BLaER1 treated with 17β-estradiol and CSF1 and Interleukin-3, amounts not matched to agents 10 nM and 100 nM (cell line): ENCODE measurements around the gene NUTF2.
"Not testable (repeated sequence)": the region's sequence is repeated elsewhere in the genome, so short reads cannot be mapped to it uniquely, and the experiment has no call there.

Experiments used
- H3K27ac ChIP-seq, 11 experiments: shearing (Covaris generic); formaldehyde crosslinking; 2 replicates each; pipeline ENCODE4 v1.8.1; 2022
- H3K27me3 ChIP-seq, 11 experiments: shearing (Covaris generic); formaldehyde crosslinking; 2 replicates each; pipeline ENCODE4 v1.8.1; 2022
- H3K36me3 ChIP-seq, 11 experiments: shearing (Covaris generic); formaldehyde crosslinking; 2 replicates each; pipeline ENCODE4 v1.8.1; 2022
- H3K4me1 ChIP-seq, 10 experiments: shearing (Covaris generic); formaldehyde crosslinking; 2 replicates each; pipeline ENCODE4 v1.8.1; 2022
- H3K4me2 ChIP-seq, 11 experiments: shearing (Covaris generic); formaldehyde crosslinking; 2 replicates each; pipeline ENCODE4 v1.8.1; 2022
- H3K4me3 ChIP-seq, 10 experiments: shearing (Covaris generic); formaldehyde crosslinking; 2 replicates each; pipeline ENCODE4 v1.8.1; 2022
- H3K9ac ChIP-seq, 11 experiments: shearing (Covaris generic); formaldehyde crosslinking; 2 replicates each; pipeline ENCODE4 v1.8.1; 2022
- H3K9me3 ChIP-seq, 11 experiments: shearing (Covaris generic); formaldehyde crosslinking; replicated peaks in 1 of 11; 2 replicates each; pipeline ENCODE4 v1.8.1; 2022
- H4K20me1 ChIP-seq, 11 experiments: shearing (Covaris generic); formaldehyde crosslinking; 2 replicates each; pipeline ENCODE4 v1.8.1; 2022
- Cebpa-rat ChIP-seq, 11 experiments: shearing (Covaris generic); IDR thresholded peaks; 2 replicates each; pipeline ENCODE4 v1.8.1; 2022

NUTF2 gene

GRCh38 chr16:67828651-67829050 is 18.1 kb upstream of the NUTF2 start:
- peak overlapping the region in 1 of 11 experiments; percentile 19; a peak in 2 of 22 replicates for H3K9ac ChIP-seq
- no peaks in the 10 kb centered on the region for H3K9me3 ChIP-seq
- H3K27me3 ChIP-seq = no peaks in the 10 kb centered on the region
- H3K4me3 ChIP-seq = no peak overlapping the region
- H3K4me1 ChIP-seq = peaks cover 13 to 40% (median 27%) of the 10 kb centered on the region in 10 experiments
- no peak overlapping the region for H3K4me2 ChIP-seq
- H4K20me1 ChIP-seq = peaks cover 0 to 72% (median 0%) of the 10 kb centered on the region in 11 experiments; a peak in 8 of 22 replicates
- H3K36me3 ChIP-seq = peaks cover 56 to 69% (median 65%) of the 10 kb centered on the region in 11 experiments
- H3K27ac ChIP-seq = no peak overlapping the region
- TF ChIP-seq Cebpa-rat (IDR thresholded peaks at IDR 0.05) = no peak

GRCh38 chr16:67833030-67833414 is 13.7 kb upstream of the NUTF2 start:
- H3K9me3 ChIP-seq = no peaks in the 10 kb centered on the region
- H3K4me2 ChIP-seq = peak overlapping the region; percentile 90 to 100 (median 97)
- H3K36me3 ChIP-seq = peaks cover 42 to 45% (median 43%) of the 10 kb centered on the region in 11 experiments
- H3K27me3 ChIP-seq = no peaks in the 10 kb centered on the region
- no peak for TF ChIP-seq Cebpa-rat (IDR thresholded peaks at IDR 0.05)
- H3K27ac ChIP-seq = peak overlapping the region; percentile 57 to 86 (median 81); a peak in 21 of 22 replicates
- H4K20me1 ChIP-seq = peaks cover 0 to 41% (median 0%) of the 10 kb centered on the region in 11 experiments; a peak in 7 of 22 replicates
- peak overlapping the region; percentile 85 to 93 (median 88) for H3K9ac ChIP-seq
- peak overlapping the region; percentile 76 to 86 (median 80) for H3K4me3 ChIP-seq
- peaks cover 19 to 33% (median 27%) of the 10 kb centered on the region in 10 experiments for H3K4me1 ChIP-seq

- H3K27ac ChIP-seq = peak overlapping the region; percentile 57 to 86 (median 81); a peak in 21 of 22 replicates
- peak overlapping the region; percentile 90 to 100 (median 97) for H3K4me2 ChIP-seq
- no peaks in the 10 kb centered on the region for H3K27me3 ChIP-seq
- peak overlapping the region; percentile 76 to 86 (median 80) for H3K4me3 ChIP-seq
- peaks cover 36 to 39% (median 37%) of the 10 kb centered on the region in 11 experiments for H3K36me3 ChIP-seq
- peaks cover 19 to 33% (median 27%) of the 10 kb centered on the region in 10 experiments for H3K4me1 ChIP-seq
- no peak for TF ChIP-seq Cebpa-rat (IDR thresholded peaks at IDR 0.05)
- no peaks in the 10 kb centered on the region for H3K9me3 ChIP-seq
- peaks cover 0 to 35% (median 0%) of the 10 kb centered on the region in 11 experiments; a peak in 7 of 22 replicates for H4K20me1 ChIP-seq
- H3K9ac ChIP-seq = peak overlapping the region; percentile 85 to 93 (median 88)
Measured at GRCh38 chr16:67833415-67834241, 13.1 kb upstream of the NUTF2 start.

- Histone ChIP-seq H3K4me3 (peak overlapping the region; percentile 76 to 86 (median 80)), H3K4me2 (peak overlapping the region; percentile 90 to 100 (median 97)), H3K27ac (peak overlapping the region in 9 of 11 experiments; percentile 78 to 86 (median 81); a peak in 18 of 22 replicates), H3K27me3 (no peaks in the 10 kb centered on the region), H4K20me1 (peaks cover 0 to 29% (median 0%) of the 10 kb centered on the region in 11 experiments; a peak in 6 of 22 replicates), H3K4me1 (peaks cover 19 to 33% (median 27%) of the 10 kb centered on the region in 10 experiments), H3K9ac (peak overlapping the region in 10 of 11 experiments; percentile 85 to 93 (median 88); a peak in 19 of 22 replicates), H3K9me3 (no peaks in the 10 kb centered on the region), H3K36me3 (peaks cover 30 to 33% (median 31%) of the 10 kb centered on the region in 11 experiments)
- no peak for TF ChIP-seq Cebpa-rat (IDR thresholded peaks at IDR 0.05)
Measured at GRCh38 chr16:67834242-67834614, 12.5 kb upstream of the NUTF2 start.

GRCh38 chr16:67837190-67837589 is 9.5 kb upstream of the NUTF2 start:
- H3K27ac ChIP-seq, H3K36me3 ChIP-seq, H3K27me3 ChIP-seq, H3K4me3 ChIP-seq, H4K20me1 ChIP-seq, H3K4me2 ChIP-seq, H3K9me3 ChIP-seq, H3K9ac ChIP-seq: not testable (repeated sequence)
- peaks cover 11 to 27% (median 21%) of the 10 kb centered on the region in 10 experiments for H3K4me1 ChIP-seq

- Histone ChIP-seq H3K9ac (no peak overlapping the region), H4K20me1 (peaks cover 0 to 6% (median 2%) of the 10 kb centered on the region in 11 experiments; a peak in 11 of 22 replicates), H3K27ac (no peak overlapping the region), H3K4me1 (peaks cover 7 to 20% (median 15%) of the 10 kb centered on the region in 10 experiments), H3K36me3 (no peaks in the 10 kb centered on the region), H3K4me3 (no peak overlapping the region), H3K4me2 (no peak overlapping the region), H3K9me3 (no peaks in the 10 kb centered on the region), H3K27me3 (no peaks in the 10 kb centered on the region)
- TF ChIP-seq Cebpa-rat (IDR thresholded peaks at IDR 0.05) = no peak
Measured at GRCh38 chr16:67837811-67838210, 8.9 kb upstream of the NUTF2 start.

- Histone ChIP-seq H3K9me3 (no peaks in the 10 kb centered on the region), H3K4me3 (peak overlapping the region in 9 of 10 experiments; percentile 55 to 98 (median 78); a peak in 11 of 20 replicates), H3K4me1 (peaks cover 32 to 42% (median 38%) of the 10 kb centered on the region in 10 experiments), H4K20me1 (peaks cover 11 to 36% (median 22%) of the 10 kb centered on the region in 11 experiments; a peak in 18 of 22 replicates), H3K27me3 (no peaks in the 10 kb centered on the region), H3K4me2 (peak overlapping the region in 9 of 11 experiments; percentile 8 to 99 (median 49); a peak in 15 of 22 replicates), H3K27ac (peak overlapping the region in 10 of 11 experiments; percentile 84 to 94 (median 90); a peak in 17 of 22 replicates), H3K9ac (peak overlapping the region; percentile 83 to 99 (median 93); a peak in 20 of 22 replicates), H3K36me3 (no peaks in the 10 kb centered on the region)
- TF ChIP-seq Cebpa-rat (IDR thresholded peaks at IDR 0.05) = no peak
Measured at GRCh38 chr16:67841198-67841815, 5.4 kb upstream of the NUTF2 start.

GRCh38 chr16:67841816-67842508 is 4.8 kb upstream of the NUTF2 start, which contains the start of gene THAP11:
Gene THAP11 (plus strand): TSS chr16:67842320. CDS start chr16:67842555, 235 bp downstream.
- peaks cover 11 to 36% (median 22%) of the 10 kb centered on the region in 11 experiments; a peak in 18 of 22 replicates for H4K20me1 ChIP-seq
- peak within 1 kb of the TSS; percentile 90 to 100 (median 98) for H3K4me2 ChIP-seq
- H3K36me3 ChIP-seq = no peaks in the 10 kb centered on the region
- no peak for TF ChIP-seq Cebpa-rat (IDR thresholded peaks at IDR 0.05)
- H3K9me3 ChIP-seq = no peaks in the 10 kb centered on the region
- H3K27me3 ChIP-seq = no peaks in the 10 kb centered on the region
- H3K4me3 ChIP-seq = peak within 1 kb of the TSS; percentile 55 to 98 (median 76)
- peaks cover 32 to 41% (median 38%) of the 10 kb centered on the region in 10 experiments for H3K4me1 ChIP-seq
- peak within 1 kb of the TSS; percentile 83 to 99 (median 93) for H3K9ac ChIP-seq
- H3K27ac ChIP-seq = peak within 1 kb of the TSS; percentile 82 to 94 (median 89)
